Smooth muscle cell (in vitro differentiated cells): ENCODE results near the gene PTTG1IP2. TPM values are rescaled to one million over a fixed set of nuclear protein-coding genes. Genes with fewer than 3 reads are reported as not detected.

ENCODE experiments used
- DNase-seq: peaks from one replicate; lab custom pipeline; 2025; ENCODE audit not compliant: unreplicated experiment; lab: John Stamatoyannopoulos, UW
- H2AFZ ChIP-seq: fragments of 200-600 bp; sonication (generic); 2 replicates; pipeline ENCODE4 v1.6.0; 2016; ENCODE audit warnings: antibody characterized with exemption, low read depth, mild to moderate bottlenecking
- H3F3A ChIP-seq: fragments of 200-600 bp; sonication (generic); 2 replicates; pipeline ENCODE4 v1.6.0; 2017; ENCODE audit warnings: antibody characterized with exemption, low read depth
- H3K27ac ChIP-seq: fragments of 200-600 bp; sonication (generic); 2 replicates; pipeline ENCODE4 v1.5.1; 2016; ENCODE audit warnings: low read depth, mild to moderate bottlenecking
- H3K27me3 ChIP-seq: fragments of 200-600 bp; sonication (generic); 2 replicates; pipeline ENCODE4 v1.6.1; 2016; ENCODE audit warnings: low read depth, mild to moderate bottlenecking
- H3K36me3 ChIP-seq: fragments of 200-600 bp; sonication (generic); 2 replicates; pipeline ENCODE4 v1.5.1; 2016; ENCODE audit warnings: low read depth
- H3K4me1 ChIP-seq: fragments of 200-600 bp; sonication (generic); 2 replicates; pipeline ENCODE4 v1.5.1; 2016; ENCODE audit warnings: low read depth
- H3K4me2 ChIP-seq: fragments of 200-600 bp; sonication (generic); 2 replicates; pipeline ENCODE4 v1.6.0; 2016; ENCODE audit warnings: mild to moderate bottlenecking
- H3K4me3 ChIP-seq: fragments of 200-600 bp; sonication (generic); 2 replicates; pipeline ENCODE4 v1.5.1; 2016; ENCODE audit warnings: mild to moderate bottlenecking
- H3K79me2 ChIP-seq: fragments of 200-600 bp; sonication (generic); 2 replicates; pipeline ENCODE4 v1.6.0; 2016; ENCODE audit warnings: low read depth, mild to moderate bottlenecking
- H3K9ac ChIP-seq: fragments of 200-600 bp; sonication (generic); 2 replicates; pipeline ENCODE4 v1.6.0; 2016; ENCODE audit warnings: low read depth
- H3K9me3 ChIP-seq: fragments of 200-600 bp; sonication (generic); replicated peaks from 2 replicates; pipeline ENCODE4 v1.5.1; 2016; ENCODE audit warnings: low read depth
- H4K20me1 ChIP-seq: fragments of 200-600 bp; sonication (generic); 2 replicates; pipeline ENCODE4 v1.6.0; 2016; ENCODE audit warnings: low read depth
- WGBS: methylation state at CpG from one replicate; pipeline ENCODE4 v1.1.7; 2016; ENCODE audit warnings: low lambda C conversion rate; 5-methylcytosine and 5-hydroxymethylcytosine counted together
- polyA plus RNA-seq: library from polyadenylated mRNA; unstranded; fragments of >200 nt; fragmentation: Nextera tagmentation; extraction: Ambion mirVana; gene quantifications from 2 replicates; pipeline ENCODE4 v1.2.1, GENCODE V29; 2016
- total RNA-seq: library from RNA; depleted of rRNA; stranded (reverse); fragments of >200 nt; gene quantifications from 2 replicates; pipeline ENCODE4 v1.2.3, GENCODE V29; 2014
- TF ChIP-seq, protein P1 (sequence below): fragments of 200-600 bp; sonication (generic); IDR thresholded peaks from 2 replicates; pipeline ENCODE4 v1.5.1; 2017; ENCODE audit warnings: borderline replicate concordance, mild to moderate bottlenecking, antibody characterized with exemption; ENCODE audit not compliant: insufficient read depth, poor library complexity, severe bottlenecking

PTTG1IP2 gene
- total and polyA plus RNA-seq, 2 experiments from 2014 or later = not detected

DNA sequence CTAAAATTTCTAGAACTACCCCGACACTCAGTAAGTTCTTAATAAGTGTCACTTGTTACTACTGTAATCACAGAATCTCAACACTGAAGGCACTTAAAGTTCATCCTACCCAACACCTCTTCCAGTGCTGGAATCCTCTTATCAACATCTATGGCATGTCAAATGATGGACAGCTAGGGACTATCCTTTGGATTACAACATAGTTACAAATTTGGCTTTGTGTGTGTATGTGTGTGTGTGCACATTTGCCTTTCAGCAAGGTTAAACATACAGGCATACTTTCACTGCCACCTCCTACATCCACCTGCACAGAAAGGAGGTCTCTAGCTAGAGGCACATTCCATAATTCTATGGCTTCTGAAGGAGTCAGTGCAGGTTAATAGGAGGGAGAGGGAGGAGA lies 25.8 kb downstream of the PTTG1IP2 start:
- no peaks in the 10 kb centered on the region for H3K36me3 ChIP-seq
- H3K4me2 ChIP-seq = no peak overlapping the region
- H3K27ac ChIP-seq = no peak overlapping the region
- WGBS = 95% methylated on average over 1 of the region's 1 CpG
- no peaks in the 10 kb centered on the region for H3K27me3 ChIP-seq
- H3F3A ChIP-seq = no peaks in the 10 kb centered on the region
- no peaks in the 10 kb centered on the region for H3K9me3 ChIP-seq
- no peaks in the 10 kb centered on the region for H3K4me1 ChIP-seq
- no peak overlapping the region for H2AFZ ChIP-seq
- H3K4me3 ChIP-seq = no peak overlapping the region
- no peaks in the 10 kb centered on the region for H3K79me2 ChIP-seq
- TF ChIP-seq, protein P1, sequence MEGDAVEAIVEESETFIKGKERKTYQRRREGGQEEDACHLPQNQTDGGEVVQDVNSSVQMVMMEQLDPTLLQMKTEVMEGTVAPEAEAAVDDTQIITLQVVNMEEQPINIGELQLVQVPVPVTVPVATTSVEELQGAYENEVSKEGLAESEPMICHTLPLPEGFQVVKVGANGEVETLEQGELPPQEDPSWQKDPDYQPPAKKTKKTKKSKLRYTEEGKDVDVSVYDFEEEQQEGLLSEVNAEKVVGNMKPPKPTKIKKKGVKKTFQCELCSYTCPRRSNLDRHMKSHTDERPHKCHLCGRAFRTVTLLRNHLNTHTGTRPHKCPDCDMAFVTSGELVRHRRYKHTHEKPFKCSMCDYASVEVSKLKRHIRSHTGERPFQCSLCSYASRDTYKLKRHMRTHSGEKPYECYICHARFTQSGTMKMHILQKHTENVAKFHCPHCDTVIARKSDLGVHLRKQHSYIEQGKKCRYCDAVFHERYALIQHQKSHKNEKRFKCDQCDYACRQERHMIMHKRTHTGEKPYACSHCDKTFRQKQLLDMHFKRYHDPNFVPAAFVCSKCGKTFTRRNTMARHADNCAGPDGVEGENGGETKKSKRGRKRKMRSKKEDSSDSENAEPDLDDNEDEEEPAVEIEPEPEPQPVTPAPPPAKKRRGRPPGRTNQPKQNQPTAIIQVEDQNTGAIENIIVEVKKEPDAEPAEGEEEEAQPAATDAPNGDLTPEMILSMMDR = no peak
- no peak for DNase-seq
- H4K20me1 ChIP-seq = no peaks in the 10 kb centered on the region
- no peak overlapping the region for H3K9ac ChIP-seq

DNA sequence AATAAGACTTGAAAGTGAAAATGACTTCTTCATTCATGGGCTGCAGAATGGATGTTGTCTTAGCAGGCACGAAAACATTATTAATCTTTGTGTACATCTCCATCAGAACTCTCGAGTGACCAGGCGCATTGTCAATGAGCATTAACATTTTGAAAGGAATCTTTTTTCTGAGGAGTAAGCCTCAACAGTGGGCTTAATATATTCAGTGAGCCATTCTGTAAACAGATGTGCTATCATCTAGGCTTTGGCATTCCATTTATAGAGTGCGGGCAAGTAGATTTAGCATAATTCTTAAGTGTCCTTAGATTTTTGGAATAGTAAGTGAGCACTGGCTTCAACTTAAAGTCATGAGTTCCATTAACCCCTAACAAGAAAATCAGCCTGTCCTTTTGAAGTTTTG lies 33.1 kb downstream of the PTTG1IP2 start:
- no peaks in the 10 kb centered on the region for H3K4me1 ChIP-seq
- TF ChIP-seq, protein P1 = no peak
- H3K27ac ChIP-seq = no peak overlapping the region
- H3K36me3 ChIP-seq = no peaks in the 10 kb centered on the region
- no peak overlapping the region for H3K9ac ChIP-seq
- H3K79me2 ChIP-seq = no peaks in the 10 kb centered on the region
- no peak overlapping the region for H3K4me3 ChIP-seq
- H3K27me3 ChIP-seq = no peaks in the 10 kb centered on the region
- H3K9me3 ChIP-seq = no peaks in the 10 kb centered on the region
- DNase-seq = no peak
- H4K20me1 ChIP-seq = no peaks in the 10 kb centered on the region
- H2AFZ ChIP-seq = no peak overlapping the region
- no peaks in the 10 kb centered on the region for H3F3A ChIP-seq
- 96% methylated on average over 4 of the region's 4 CpGs for WGBS
- H3K4me2 ChIP-seq = no peak overlapping the region

DNA sequence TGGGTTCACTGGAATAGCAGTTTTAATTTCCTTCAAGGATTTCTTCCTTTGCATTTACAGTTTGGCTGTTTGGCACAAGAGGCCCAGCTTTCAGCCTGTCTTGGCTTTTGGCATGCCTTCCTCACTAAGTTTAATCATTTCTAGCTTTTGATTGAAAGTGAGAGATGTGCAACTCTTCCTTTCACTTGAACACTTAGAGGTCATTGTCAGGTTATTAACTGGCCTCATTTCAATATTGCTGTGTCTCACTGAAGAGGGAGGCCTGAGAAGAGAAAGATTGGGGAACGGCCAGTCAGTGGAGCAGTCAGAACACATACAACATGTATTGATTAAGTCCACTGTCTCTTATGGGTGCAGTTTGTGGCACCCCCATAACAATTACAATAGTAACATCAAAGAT lies 33.9 kb downstream of the PTTG1IP2 start:
- Histone ChIP-seq H3K9ac (no peak overlapping the region), H2AFZ (no peak overlapping the region), H3K79me2 (no peaks in the 10 kb centered on the region), H3K4me2 (no peak overlapping the region), H3K4me1 (no peaks in the 10 kb centered on the region), H4K20me1 (no peaks in the 10 kb centered on the region), H3K27me3 (no peaks in the 10 kb centered on the region), H3K4me3 (no peak overlapping the region), H3F3A (no peaks in the 10 kb centered on the region), H3K27ac (no peak overlapping the region), H3K9me3 (no peaks in the 10 kb centered on the region), H3K36me3 (no peaks in the 10 kb centered on the region)
- 100% methylated on average over 1 of the region's 1 CpG for WGBS
- DNase-seq = no peak
- TF ChIP-seq, protein P1 = no peak

DNA sequence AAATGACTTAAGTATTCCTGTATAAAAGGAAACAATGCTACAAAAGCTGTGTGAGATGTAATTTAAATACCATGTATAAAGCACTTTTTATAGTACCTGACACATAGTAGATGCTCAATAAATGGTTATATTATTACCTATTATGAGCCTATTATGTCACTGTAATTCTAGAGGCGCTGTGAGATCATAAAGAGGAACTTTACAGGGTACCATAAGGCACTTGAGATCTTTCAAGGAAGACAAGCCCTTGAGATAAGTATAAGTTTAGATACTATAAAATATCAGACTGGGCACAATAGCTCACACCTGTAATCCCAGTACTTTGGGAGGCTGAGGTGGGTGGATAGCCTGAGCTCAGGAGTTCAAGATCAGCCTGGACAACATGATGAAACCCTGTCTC lies 38.3 kb downstream of the PTTG1IP2 start:
- no peak overlapping the region for H3K9ac ChIP-seq
- H4K20me1 ChIP-seq = no peaks in the 10 kb centered on the region
- no peak overlapping the region for H3K4me3 ChIP-seq
- WGBS = 88% methylated on average over 1 of the region's 1 CpG
- no peaks in the 10 kb centered on the region for H3K27me3 ChIP-seq
- no peaks in the 10 kb centered on the region for H3F3A ChIP-seq
- DNase-seq = no peak
- H3K4me2 ChIP-seq = no peak overlapping the region
- H3K36me3 ChIP-seq = no peaks in the 10 kb centered on the region
- H3K27ac ChIP-seq = no peak overlapping the region
- H3K4me1 ChIP-seq = no peaks in the 10 kb centered on the region
- no peaks in the 10 kb centered on the region for H3K79me2 ChIP-seq
- no peaks in the 10 kb centered on the region for H3K9me3 ChIP-seq
- TF ChIP-seq, protein P1 = no peak
- H2AFZ ChIP-seq = no peak overlapping the region
